ENCODE data around the gene CCDC47. TPM values are rescaled to one million over a fixed set of nuclear protein-coding genes. Genes with fewer than 3 reads are reported as not detected.

CCDC47 gene
- total and polyA plus RNA-seq, 2 of the 13 experiments (the other 11 are each of a cell fraction or from before 2014, with no cell fraction given) = 59.3 to 99.5 TPM

DNA sequence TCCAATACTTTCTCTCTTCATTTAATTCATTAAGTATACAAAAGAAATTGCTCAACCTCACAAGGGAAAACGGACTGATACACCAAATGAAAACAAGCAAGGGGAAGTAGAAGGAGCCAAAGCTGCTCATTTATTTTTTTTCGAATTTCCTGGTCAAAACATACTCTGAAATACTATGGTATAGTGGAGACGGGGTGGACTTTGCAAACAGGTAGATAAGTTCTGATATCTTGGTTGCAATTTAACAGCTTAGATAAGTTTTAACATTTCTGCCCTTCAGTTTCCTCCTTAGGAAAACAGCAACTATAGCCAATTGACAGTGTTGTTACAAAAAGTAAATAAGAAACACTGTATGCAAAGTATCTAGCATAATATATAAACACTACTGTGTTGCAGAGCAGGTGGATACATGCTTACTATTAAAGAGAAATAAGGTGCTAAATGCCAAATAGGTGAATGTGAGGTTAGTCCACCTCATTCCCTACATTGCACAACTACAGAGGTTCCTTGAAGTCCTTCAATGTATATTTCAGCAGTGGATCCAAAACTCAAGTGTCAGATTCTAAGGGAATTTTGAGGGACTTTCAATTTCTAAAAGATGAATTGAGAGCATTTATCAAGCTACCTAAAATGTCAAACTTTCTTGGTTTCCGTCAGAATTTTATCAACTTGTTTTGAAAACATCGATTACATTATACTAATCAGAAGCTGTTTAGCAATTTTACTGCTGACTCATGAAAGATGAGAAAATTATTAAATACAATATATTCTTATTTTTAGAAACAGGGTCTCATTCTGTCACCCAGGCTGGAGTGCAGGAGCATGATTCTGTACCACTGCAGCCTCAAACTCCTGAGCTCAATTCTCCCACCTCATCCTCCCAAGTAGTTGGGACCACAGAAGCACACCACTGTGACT lies 11.0 kb downstream of the CCDC47 start:
- Histone ChIP-seq H2AFZ (ENCODE audit: low read length) (no peak overlapping the region), H3K9me3 (ENCODE audit: low read length) (no peaks in the 10 kb centered on the region), H3K36me3 (replicated peaks in 1 of 2; ENCODE audit: control insufficient read depth in 1 of 2, insufficient read depth in 2 of 2, low read length in 2 of 2) (peaks cover 32 to 76% of the 10 kb centered on the region in 2 experiments), H3K27ac (ENCODE audit: extremely low read length, insufficient read depth, low read length) (no peak overlapping the region), H3K79me2 (ENCODE audit: insufficient read depth, low read length) (peaks cover 20% of the 10 kb centered on the region), H3K4me1 (ENCODE audit: insufficient read depth, low read length) (no peaks in the 10 kb centered on the region), H3K4me2 (ENCODE audit: low read depth, low read length) (no peak overlapping the region), H3K27me3 (ENCODE audit: control insufficient read depth in 1 of 2, insufficient read depth in 2 of 2, low read length in 2 of 2) (no peaks in the 10 kb centered on the region), H4K20me1 (ENCODE audit: insufficient read depth, low read length) (no peaks in the 10 kb centered on the region), H3K9ac (ENCODE audit: insufficient read depth, low read depth, low read length) (no peak overlapping the region), H3K4me3 (replicated peaks in 1 of 3; ENCODE audit: insufficient read depth in 1 of 3, low read depth in 2 of 3, low read length in 3 of 3) (no peak overlapping the region)
- intact Hi-C loops (cut with micrococcal nuclease; ENCODE audit: unreplicated experiment) = no loop called here
- FAIRE-seq (no peak), DNase-seq (ENCODE audit: low spot score) (no peak), ATAC-seq (no peak)
- CTCF ChIA-PET (ENCODE audit: low intra/inter-chr PET ratio, low total read pairs) = no interaction called here
- WGBS (ENCODE audit: low lambda C conversion rate) = 96% methylated on average over 5 of the region's 5 CpGs
- in situ Hi-C loops (cut with HindIII; ENCODE audit: extremely low pct_ligation_motif_present, low pct_unique_long_range_greater_than_20kb) = no loop called here
- POLR2A ChIA-PET = interaction anchor here (1.1 to 3.5 kb wide), 2 partner anchors 11 to 21 kb away, joined by 3 to 20 read pairs; partner anchors contain the start of genes CCDC47, DDX42 and STRADA
- BruUV-seq (replicated peaks) = no TSS peak
- TF ChIP-seq MAFK (conservative IDR thresholded peaks at IDR 0.05 in 1 of 2, IDR thresholded peaks at IDR 0.05 in 1 of 2; ENCODE audit: low read length in 2 of 2) (peak; percentile 82 to 93), KDM1A (CRISPR knock-in tag; IDR thresholded peaks at IDR 0.05) (no peak), MAFF (IDR thresholded peaks at IDR 0.05; ENCODE audit: low read depth, low read length) (peak; percentile 86)
- TF ChIP-seq, protein P1, sequence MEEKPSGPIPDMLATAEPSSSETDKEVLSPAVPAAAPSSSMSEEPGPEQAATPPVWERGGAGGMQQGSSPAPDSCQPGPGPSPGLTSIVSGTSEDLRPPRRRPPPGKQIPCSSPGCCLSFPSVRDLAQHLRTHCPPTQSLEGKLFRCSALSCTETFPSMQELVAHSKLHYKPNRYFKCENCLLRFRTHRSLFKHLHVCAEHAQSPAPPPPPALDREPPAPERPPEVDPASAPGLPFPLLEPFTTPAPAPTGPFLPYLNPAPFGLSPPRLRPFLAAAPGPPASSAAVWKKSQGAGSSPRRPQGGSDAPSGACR (CRISPR knock-in tag; IDR thresholded peaks at IDR 0.05) = no peak
- TF ChIP-seq, protein P2, sequence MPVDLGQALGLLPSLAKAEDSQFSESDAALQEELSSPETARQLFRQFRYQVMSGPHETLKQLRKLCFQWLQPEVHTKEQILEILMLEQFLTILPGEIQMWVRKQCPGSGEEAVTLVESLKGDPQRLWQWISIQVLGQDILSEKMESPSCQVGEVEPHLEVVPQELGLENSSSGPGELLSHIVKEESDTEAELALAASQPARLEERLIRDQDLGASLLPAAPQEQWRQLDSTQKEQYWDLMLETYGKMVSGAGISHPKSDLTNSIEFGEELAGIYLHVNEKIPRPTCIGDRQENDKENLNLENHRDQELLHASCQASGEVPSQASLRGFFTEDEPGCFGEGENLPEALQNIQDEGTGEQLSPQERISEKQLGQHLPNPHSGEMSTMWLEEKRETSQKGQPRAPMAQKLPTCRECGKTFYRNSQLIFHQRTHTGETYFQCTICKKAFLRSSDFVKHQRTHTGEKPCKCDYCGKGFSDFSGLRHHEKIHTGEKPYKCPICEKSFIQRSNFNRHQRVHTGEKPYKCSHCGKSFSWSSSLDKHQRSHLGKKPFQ (CRISPR knock-in tag; IDR thresholded peaks at IDR 0.05; ENCODE audit: insufficient replicate concordance) = no peak
